HG02943 (cell line): ENCODE data around the gene BEST1.
"Not testable (repeated sequence)": the region's sequence is repeated elsewhere in the genome, so short reads cannot be mapped to it uniquely, and the experiment has no call there.

Experiments used
- ATAC-seq: cut with Tn5 transposase; IDR thresholded peaks from one replicate; pipeline ENCODE4 v1.9.1; 2021; ENCODE audit warnings: mild to moderate bottlenecking, low read depth, moderate library complexity; ENCODE audit not compliant: unreplicated experiment

BEST1 gene

DNA sequence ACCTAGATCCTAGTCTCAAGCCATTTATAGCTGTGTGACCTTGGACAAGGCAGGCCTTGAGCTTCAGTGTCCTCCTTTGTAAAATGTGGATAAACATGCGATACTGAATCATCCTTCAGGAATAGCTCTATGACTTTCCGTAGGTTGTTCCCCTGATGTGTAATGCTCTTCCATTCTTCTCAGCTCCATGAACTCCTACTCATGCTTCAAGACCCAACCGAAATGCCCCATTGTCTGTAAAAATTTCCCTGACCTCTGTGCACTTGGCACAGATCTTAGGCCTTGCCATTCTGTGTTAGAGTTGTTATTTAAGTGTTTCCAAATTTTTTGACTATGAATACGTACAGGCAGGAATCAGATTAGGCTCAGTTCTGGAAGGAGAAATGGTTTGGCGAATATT is 3.3 kb upstream of the BEST1 start:
- ATAC-seq, result no peak

DNA sequence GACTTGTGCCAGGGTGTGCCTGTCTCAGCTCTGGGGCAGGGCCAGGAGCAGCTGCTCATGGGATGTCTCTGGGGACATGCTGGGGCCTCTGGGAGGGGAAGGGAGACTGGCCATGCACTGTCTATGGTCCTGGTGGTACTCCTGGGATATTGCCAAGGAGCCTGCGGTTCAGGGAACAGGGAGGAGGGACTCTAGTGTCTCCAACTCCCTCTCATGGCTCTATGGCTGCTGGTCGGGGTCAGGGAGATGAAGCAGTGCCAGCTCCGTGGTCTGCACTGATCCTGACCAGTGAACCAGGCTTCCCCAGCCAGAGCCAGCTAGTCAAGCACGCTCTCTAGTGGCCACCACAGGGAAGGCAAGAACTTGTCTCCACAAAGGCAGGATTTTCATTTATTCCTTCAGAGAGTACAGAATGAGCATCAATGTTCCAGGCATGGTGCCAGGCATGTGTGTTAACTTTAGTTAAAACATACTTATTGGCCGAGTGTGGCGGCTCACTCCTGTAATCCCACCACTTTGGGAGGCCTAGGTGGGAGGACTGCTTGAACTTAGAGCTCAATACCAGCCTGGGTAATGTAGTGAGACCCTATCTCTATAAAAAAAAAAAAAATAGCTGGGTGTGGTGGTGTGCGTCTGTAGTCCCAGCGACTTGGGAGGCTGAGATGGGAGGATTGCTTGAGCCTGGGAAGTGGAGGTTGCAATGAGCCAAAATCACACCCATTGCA is 2.5 kb upstream of the BEST1 start:
- no peak for ATAC-seq

DNA sequence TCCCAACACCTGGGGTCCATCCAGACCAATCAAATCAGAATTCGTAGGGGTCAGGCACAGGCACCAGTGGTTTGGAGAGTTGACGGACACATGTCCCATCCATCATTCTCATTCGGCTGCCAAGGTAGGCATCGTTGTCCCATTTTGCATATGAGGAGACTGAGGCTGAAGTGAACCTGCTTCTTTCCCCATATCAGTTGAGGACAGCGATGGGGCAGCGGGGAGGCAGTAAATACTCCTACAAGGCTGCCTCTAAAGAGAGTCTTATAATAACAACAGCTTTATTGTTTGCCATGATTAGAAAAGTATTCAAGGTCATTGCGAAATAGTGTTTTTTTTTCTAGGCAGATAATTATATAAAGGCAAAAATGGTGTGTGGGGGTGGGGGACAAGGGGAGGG is 1.6 kb upstream of the BEST1 start:
- no peak for ATAC-seq

DNA sequence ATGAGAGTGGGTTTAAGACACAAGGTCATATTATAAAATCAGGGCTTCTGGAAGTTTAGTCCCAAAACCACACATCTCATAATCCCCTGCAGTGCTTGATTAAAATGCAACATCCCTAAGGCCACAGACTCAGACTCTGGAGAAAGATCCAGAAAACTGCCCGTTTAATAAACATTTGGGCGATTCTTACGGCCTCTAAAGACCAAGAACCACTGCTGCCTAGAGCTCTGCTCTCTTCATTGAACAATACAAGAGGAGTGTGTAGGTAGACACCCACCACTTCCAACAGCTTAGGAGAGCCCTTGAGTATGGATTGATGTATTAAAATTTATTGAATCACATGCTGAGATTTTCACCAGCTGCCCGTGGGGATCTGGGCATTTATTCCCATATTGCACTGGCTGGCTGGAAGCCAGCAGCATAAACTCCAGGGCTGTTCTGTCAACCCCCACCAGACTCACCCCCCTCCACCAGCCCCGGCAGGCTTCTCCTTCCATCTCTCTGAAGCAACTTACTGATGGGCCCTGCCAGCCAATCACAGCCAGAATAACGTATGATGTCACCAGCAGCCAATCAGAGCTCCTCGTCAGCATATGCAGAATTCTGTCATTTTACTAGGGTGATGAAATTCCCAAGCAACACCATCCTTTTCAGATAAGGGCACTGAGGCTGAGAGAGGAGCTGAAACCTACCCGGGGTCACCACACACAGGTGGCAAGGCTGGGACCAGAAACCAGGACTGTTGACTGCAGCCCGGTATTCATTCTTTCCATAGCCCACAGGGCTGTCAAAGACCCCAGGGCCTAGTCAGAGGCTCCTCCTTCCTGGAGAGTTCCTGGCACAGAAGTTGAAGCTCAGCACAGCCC is 749 bp upstream of the BEST1 start:
- ATAC-seq, result no peak

DNA sequence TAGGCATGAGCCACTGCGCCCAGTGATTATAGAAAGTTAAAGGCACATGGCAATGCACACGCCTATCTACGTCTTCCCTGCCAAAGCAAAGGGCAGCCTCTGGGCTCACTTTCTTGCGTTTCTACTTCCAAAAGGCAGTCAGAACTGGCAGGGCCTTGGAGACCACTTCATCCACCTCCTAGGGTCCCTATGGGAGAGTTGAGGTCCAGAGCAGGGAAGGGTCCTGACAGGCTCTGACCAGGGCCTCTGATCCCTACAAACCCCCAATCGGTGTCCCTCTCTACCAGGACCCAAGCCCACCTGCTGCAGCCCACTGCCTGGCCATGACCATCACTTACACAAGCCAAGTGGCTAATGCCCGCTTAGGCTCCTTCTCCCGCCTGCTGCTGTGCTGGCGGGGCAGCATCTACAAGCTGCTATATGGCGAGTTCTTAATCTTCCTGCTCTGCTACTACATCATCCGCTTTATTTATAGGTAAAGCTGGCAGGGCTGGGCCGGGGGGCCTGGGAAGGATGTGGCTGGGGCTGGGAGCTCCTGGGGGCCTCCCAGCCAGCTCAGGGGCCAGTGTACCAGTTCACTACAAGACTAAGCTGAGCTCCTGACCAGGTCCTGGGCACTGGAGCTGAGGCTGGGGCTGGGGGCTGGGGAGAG is 1.5 kb downstream of the BEST1 start:
- ATAC-seq, result no peak

DNA sequence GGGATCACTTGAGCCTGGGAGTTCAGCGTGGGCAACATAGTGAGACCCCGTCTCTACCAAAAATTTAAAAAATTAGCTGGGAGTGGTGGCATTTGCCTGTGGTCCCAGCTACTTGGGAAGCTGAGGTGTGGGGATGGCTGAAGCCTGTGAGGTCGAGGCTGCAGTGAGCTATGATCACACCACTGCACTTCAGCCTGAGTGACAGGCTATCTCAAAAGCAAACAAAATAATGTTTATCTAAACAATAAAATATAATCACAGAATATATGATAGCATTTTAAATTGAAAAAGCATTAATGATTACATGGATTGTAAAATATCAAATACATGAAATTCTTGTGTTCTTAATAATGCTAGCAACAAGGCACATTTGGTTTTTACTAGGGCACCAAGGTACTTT is 2.7 kb downstream of the BEST1 start:
- no peak for ATAC-seq

DNA sequence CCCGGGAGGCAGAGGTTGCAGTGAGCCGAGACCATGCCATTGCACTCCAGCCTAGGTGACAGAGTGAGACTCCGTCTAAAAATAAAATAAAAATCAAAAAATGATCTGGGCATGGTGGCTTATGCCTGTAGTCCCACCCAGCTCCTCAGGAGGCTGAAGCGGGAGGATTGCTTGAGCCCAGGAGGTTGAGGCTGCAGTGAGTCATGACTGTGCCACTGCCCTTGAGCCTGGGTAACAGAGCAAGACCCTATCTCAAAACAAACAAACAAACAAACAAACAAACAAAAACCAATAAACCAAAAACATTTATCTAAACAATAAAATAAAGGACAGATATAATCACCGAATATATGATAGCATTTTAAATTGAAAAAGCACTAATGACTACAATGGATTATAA is 3.5 kb downstream of the BEST1 start:
- not testable (repeated sequence) for ATAC-seq

DNA sequence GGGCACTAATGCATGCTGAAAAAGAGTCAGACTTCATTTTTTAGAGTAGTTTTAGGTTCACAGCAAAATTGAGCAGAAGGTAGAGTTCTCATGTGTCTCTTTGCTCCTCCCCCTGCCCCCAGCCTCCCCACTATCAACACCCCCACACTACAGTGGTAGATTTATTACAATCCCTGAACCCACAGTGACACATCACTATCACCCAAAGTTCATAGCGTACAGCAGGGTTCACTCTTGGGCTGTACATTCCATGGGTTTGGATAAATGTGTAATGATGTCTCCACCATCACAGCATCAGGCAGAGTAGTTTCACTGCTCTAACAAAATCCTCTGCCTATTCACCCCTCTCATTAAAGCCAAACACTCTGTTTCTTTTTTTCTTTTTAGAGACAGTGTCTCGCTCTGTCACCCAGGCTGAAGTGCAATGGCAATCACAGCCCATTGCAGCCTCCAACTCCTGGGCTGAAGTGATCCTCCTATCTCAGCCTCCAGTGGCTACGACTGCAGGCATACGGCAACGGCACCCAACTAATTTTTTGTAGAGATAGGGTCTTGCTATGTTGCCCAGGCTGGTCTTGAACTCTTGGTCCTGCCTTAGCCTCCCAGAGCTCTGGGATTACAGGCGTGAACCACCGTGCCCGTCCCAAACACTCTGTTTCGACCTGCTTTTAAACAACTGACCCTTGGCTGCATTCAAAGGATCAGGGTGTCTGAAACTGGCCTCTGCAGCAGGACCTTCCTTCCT is 4.1 kb downstream of the BEST1 start:
- ATAC-seq, result no peak

DNA sequence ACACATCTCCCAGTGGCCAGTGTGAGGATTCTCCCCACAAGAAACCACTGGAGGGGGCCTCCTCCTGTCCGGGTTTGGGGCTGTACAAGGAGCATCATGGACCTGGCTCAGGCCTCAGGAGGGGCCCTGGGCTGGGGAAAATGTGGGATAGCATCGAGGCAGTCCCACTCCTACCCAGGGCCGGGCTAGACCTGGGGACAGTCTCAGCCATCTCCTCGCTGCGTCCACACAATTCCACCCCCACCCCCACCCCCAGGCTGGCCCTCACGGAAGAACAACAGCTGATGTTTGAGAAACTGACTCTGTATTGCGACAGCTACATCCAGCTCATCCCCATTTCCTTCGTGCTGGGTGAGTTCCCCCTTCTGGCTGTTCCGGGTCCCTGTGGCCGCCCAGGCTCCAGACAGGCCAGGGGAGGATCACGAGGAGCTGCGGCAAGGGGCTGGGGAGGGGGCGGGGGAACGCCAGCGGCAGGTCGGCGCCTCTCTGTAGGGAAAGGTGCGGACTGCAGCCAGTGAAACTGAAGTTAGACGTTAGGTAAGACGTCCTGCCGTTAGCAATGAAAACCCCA is 4.8 kb downstream of the BEST1 start:
- ATAC-seq, result no peak

DNA sequence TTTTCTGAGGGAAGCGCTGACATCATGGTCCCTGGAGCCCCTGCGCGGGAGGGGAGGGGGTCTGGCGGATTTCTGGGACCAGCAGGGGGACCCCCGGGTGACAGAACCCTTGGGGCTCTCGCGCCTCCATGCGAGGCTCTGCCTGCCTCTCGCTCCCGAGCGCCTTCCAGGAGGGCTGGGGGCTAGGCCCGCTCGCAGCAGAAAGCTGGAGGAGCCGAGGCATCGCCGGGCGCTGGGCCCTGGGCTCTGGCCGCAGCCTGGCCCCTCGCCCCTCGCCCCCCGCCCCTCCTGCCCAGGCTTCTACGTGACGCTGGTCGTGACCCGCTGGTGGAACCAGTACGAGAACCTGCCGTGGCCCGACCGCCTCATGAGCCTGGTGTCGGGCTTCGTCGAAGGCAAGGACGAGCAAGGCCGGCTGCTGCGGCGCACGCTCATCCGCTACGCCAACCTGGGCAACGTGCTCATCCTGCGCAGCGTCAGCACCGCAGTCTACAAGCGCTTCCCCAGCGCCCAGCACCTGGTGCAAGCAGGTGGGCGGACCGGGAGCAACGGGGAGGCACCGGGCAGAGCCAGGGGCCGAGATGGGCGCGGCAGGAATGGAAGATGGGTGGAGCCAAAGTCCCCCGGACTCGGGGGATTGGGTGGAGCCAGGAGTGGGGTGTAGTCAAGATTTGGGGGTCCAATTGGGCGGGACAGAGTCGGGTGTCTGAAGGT is 5.4 kb downstream of the BEST1 start:
- ATAC-seq, result no peak

DNA sequence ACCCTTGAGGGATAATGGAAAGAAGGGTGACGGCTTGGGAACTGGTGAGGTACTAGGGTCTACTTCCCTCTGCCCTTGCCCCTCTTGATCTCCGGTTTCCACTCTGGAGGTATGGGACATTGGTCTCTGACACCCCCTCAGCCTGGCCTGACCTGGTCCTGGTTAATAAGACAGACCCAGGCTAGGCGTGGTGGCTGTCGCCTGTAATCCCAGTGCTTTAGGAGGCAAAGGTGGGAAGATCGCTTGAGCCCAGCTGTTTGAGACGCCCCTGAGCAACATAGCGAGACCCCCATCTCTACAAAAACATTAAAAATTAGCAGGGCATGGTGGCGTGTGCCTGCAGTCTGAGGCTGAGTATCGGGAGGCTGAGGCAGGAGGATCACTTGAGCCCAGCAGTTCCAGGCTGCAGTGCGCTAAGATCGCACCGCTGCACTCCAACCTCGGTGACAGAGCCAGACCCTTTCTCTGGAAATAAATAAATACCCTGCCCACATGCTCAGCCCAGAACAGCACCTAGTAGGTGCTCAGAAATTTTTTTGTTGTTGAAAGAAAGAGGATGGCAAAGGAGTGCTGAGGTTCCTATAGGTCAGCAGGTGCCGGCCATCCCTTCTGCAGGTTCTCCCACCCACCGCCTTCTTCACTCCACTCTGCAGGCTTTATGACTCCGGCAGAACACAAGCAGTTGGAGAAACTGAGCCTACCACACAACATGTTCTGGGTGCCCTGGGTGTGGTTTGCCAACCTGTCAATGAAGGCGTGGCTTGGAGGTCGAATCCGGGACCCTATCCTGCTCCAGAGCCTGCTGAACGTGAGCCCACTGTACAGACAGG is 6.3 kb downstream of the BEST1 start:
- ATAC-seq, result no peak

DNA sequence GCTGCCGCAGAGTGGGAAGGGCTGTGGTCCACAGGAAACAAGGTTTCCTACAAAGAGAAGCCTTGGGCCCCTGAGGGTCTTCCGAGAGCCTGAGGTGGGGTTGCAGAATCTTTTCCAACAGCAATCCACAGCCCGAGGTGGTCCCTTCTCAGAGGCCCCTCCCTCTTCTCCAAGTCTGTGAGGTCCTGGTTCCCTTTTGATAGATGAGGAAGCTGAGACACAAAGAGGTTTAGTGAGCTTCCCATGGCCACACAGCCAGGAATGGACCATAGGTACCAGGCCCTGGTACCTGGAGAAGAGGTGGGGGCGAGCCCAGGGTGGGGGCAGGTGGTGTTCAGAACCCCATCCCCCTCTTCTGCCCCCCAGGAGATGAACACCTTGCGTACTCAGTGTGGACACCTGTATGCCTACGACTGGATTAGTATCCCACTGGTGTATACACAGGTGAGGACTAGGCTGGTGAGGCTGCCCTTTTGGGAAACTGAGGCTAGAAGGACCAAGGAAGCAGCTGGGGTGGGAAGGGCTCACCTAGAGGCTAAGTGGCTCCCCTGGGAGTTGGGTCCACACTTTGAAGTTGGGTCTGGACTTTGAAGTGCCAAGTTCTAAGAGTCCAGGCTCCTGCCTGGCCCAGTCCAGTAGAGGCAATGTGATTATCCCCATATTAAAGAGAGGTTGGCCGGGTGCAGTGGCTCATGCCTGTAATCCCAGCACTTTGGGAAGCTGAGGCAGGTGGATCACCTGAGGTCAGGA is 7.0 kb downstream of the BEST1 start:
- no peak for ATAC-seq

DNA sequence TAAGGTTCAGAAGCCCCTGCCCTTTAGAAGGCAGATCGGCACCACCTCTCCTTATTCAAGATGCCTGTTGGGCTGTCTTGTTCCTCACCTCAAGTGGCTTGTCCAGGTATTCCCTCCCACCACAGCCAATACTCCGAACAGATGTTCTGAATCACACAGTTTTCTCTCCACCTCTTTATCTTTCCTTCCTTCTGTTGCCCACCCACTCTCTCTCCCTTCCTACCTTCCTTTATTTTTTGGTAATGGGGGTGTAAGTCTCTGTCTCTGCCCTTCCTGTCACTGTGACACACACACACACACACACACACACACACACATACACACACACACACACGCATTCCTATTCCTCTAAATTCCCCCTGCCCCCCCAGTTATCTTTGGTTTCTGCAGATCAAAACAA is 8.4 kb downstream of the BEST1 start:
- ATAC-seq, result no peak

DNA sequence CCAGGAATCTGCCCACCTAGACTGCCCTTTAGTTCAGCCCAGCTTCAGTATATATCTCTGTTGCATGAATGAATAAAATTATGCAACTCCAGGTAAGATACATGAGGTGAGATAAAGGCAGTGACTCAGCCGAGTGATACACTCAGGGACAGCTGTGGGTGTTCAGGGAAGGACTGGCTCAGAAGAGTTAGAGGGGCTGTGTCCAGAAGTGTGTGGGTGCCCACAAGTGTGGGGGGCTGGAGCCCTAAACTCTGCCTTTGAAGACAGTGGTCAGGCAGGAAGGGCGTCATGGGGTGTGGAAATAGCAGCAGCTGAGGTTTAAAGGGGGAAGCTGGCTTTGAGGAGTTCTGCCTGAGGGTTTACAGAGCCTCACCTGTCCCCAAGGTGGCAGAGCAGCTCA is 9.0 kb downstream of the BEST1 start:
- no peak for ATAC-seq

DNA sequence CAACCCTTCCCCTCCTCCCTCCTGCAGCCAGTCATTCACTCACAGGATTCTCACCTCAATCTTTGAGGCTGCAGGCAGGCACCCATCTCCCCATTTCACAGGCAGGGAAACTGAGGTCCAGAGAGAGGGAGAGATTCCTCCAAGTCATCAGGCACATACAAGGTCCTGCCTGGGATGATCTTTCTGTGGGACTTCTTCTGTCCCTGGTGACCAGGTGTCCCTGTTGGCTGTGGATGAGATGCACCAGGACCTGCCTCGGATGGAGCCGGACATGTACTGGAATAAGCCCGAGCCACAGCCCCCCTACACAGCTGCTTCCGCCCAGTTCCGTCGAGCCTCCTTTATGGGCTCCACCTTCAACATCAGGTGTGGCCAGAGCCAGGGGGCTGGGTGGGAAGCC is 9.5 kb downstream of the BEST1 start:
- ATAC-seq, result no peak

DNA sequence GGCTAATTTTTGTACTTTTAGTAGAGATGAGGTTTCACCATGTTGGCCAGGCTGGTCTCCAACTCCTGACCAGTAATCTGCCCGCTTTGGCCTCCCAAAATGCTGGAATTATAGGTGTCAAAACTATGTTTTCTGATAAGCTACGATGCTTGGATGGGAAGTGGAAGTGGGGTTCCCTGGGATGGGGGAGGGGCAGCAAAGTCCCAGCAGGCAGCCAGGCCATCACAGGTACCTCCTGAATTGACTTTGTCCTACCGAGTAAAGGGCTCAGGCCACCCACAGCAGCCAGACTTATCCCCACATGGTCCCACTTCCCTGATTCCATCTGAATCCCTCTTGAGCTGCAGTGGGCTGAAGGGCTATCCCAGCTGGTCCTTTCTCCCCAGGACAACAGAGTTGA is 10.4 kb downstream of the BEST1 start:
- no peak for ATAC-seq

DNA sequence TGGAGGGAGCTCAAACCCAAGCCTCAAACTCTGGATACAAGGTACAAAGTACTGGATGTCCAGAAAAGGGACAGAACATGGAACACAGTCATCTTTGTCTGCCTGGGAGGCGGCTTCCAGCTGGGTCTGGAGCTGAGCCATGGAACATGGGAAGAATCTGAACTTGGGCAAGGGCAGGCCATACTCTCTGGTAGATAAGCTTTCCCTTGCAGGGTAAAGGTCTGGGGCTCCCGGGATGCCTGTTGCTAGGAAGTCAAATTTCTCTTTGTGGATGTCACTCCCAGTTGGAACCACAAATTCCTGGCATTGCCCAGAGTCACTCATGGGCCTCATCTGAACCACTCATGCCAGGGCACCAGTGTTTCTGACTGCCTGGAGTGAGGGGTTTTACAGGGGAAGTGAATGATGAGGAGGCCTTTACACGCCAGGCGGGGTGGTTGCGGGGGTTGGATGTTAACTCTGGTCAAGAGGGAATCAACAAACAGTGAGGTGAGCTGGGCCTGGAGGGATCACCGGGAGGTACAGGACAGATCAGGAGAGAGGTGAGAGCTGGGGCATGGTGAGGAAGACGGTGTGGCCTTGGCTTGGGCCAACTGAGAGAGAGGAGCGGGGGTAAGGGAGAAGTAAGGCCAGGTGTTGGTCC is 11.5 kb downstream of the BEST1 start:
- ATAC-seq, result no peak
